ENCODE measurements around the gene CEP85L.

DNA sequence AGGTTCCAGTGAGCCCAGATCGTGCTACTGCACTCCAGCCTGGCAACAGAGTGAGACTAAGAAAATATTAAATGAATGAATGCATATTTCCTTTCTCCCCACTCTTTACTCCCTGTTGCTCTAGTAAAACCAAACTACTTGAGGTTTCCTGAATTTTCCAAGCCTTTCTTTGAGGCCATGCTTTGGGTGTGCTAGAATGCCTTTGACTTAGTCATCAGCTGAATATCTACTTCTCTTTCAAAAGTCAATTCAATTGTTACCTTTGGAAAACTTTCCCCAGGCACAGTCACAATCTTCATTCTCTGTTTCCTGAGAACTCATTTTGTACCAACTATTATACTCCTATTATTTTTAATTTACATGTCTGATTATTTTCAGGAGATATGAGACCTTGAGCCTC is 27.5 kb upstream of the CEP85L start:
- no peak for TF ChIP-seq POLR2A (IDR thresholded peaks at IDR 0.05)
- TF ChIP-seq, protein P1, sequence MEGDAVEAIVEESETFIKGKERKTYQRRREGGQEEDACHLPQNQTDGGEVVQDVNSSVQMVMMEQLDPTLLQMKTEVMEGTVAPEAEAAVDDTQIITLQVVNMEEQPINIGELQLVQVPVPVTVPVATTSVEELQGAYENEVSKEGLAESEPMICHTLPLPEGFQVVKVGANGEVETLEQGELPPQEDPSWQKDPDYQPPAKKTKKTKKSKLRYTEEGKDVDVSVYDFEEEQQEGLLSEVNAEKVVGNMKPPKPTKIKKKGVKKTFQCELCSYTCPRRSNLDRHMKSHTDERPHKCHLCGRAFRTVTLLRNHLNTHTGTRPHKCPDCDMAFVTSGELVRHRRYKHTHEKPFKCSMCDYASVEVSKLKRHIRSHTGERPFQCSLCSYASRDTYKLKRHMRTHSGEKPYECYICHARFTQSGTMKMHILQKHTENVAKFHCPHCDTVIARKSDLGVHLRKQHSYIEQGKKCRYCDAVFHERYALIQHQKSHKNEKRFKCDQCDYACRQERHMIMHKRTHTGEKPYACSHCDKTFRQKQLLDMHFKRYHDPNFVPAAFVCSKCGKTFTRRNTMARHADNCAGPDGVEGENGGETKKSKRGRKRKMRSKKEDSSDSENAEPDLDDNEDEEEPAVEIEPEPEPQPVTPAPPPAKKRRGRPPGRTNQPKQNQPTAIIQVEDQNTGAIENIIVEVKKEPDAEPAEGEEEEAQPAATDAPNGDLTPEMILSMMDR (IDR thresholded peaks at IDR 0.05), result no peak

Data from transverse colon (tissue), 3 donors.